SK-N-SH treated with all-trans-retinoic acid at 6 μM for 48 hours (cell line): ENCODE data around the gene ADAP1.

Source experiments
- ATAC-seq: fragments of 200-7000 bp; cut with Tn5 transposase; 3 replicates; pipeline ENCODE4 v1.9.1; 2020; ENCODE audit warnings: mild to moderate bottlenecking, moderate library complexity
- ARNTL ChIP-seq: fragments of 450-650 bp; formaldehyde crosslinking; IDR thresholded peaks from 2 replicates; pipeline ENCODE4 v1.5.0; 2020; ENCODE audit warnings: low read depth, mild to moderate bottlenecking, moderate library complexity, borderline replicate concordance
- CREB5 ChIP-seq: fragments of 250-450 bp; sonication (Bioruptor Pico); IDR thresholded peaks from 2 replicates; pipeline ENCODE4 v1.5.1; 2020; ENCODE audit warnings: low read depth, mild to moderate bottlenecking, moderate library complexity
- CSDC2 ChIP-seq: fragments of 250-450 bp; sonication (Bioruptor Pico); IDR thresholded peaks from 2 replicates; pipeline ENCODE4 v1.5.0; 2020; ENCODE audit warnings: mild to moderate bottlenecking, moderate library complexity
- ESRRG ChIP-seq: fragments of 250-450 bp; sonication (Bioruptor Pico); IDR thresholded peaks from 2 replicates; pipeline ENCODE4 v1.6.1; 2021; ENCODE audit warnings: mild to moderate bottlenecking
- GLIS3 ChIP-seq: fragments of 250-450 bp; sonication (Bioruptor Pico); IDR thresholded peaks from 2 replicates; pipeline ENCODE4 v1.5.0; 2020; ENCODE audit warnings: mild to moderate bottlenecking, moderate library complexity
- ISL1 ChIP-seq: fragments of 250-450 bp; sonication (Bioruptor Pico); IDR thresholded peaks from 2 replicates; pipeline ENCODE4 v2.1.2; 2022; ENCODE audit warnings: mild to moderate bottlenecking, moderate library complexity
- OSR1 ChIP-seq: fragments of 250-450 bp; sonication (Bioruptor Pico); IDR thresholded peaks from 2 replicates; pipeline ENCODE4 v1.8.0; 2022; ENCODE audit warnings: moderate library complexity, mild to moderate bottlenecking, inconsistent platforms
- PPARA ChIP-seq: fragments of 250-450 bp; sonication (Bioruptor Pico); IDR thresholded peaks from 2 replicates; pipeline ENCODE4 v1.5.0; 2020; ENCODE audit warnings: mild to moderate bottlenecking, borderline replicate concordance
- SNAI2 ChIP-seq: fragments of 250-450 bp; sonication (Bioruptor Pico); IDR thresholded peaks from 2 replicates; pipeline ENCODE4 v1.5.0; 2020; ENCODE audit warnings: mild to moderate bottlenecking, moderate library complexity
- TOX ChIP-seq: fragments of 250-450 bp; sonication (Bioruptor Pico); IDR thresholded peaks from 2 replicates; pipeline ENCODE4 v1.8.0; 2021; ENCODE audit warnings: mild to moderate bottlenecking, moderate library complexity, borderline replicate concordance
- TSHZ2 ChIP-seq: fragments of 250-450 bp; sonication (Bioruptor Pico); IDR thresholded peaks from 2 replicates; pipeline ENCODE4 v1.5.0; 2020; ENCODE audit warnings: mild to moderate bottlenecking, moderate library complexity
- ZC3H10 ChIP-seq: fragments of 250-450 bp; sonication (Bioruptor Pico); IDR thresholded peaks from 2 replicates; pipeline ENCODE4 v1.5.1; 2021; ENCODE audit warnings: mild to moderate bottlenecking, moderate library complexity
- ZFP3 ChIP-seq: fragments of 250-450 bp; sonication (Bioruptor Pico); IDR thresholded peaks from 2 replicates; pipeline ENCODE4 v1.5.0; 2020; ENCODE audit warnings: mild to moderate bottlenecking, moderate library complexity
- ZFP30 ChIP-seq: fragments of 450-650 bp; formaldehyde crosslinking; IDR thresholded peaks from 2 replicates; pipeline ENCODE4 v1.5.0; 2022; ENCODE audit warnings: mild to moderate bottlenecking, moderate library complexity
- ZNF565 ChIP-seq: fragments of 450-650 bp; formaldehyde crosslinking; conservative IDR thresholded peaks from 2 replicates; pipeline ENCODE4 v1.5.0; 2020; ENCODE audit warnings: low read depth, mild to moderate bottlenecking, moderate library complexity
- TF ChIP-seq, protein P1 (sequence below): fragments of 250-450 bp; sonication (Bioruptor Pico); IDR thresholded peaks from 2 replicates; pipeline ENCODE4 v1.8.0; 2020; ENCODE audit warnings: mild to moderate bottlenecking, moderate library complexity, borderline replicate concordance
- TF ChIP-seq, protein P2 (sequence below): fragments of 250-450 bp; sonication (Bioruptor Pico); IDR thresholded peaks from 2 replicates; pipeline ENCODE4 v1.5.1; 2021; ENCODE audit warnings: mild to moderate bottlenecking, moderate library complexity

The ADAP1 gene

GRCh38 chr7:949021-949934 is 5.2 kb downstream of the ADAP1 start:
- no peak for ATAC-seq
- no peak for TF ChIP-seq CREB5

DNA sequence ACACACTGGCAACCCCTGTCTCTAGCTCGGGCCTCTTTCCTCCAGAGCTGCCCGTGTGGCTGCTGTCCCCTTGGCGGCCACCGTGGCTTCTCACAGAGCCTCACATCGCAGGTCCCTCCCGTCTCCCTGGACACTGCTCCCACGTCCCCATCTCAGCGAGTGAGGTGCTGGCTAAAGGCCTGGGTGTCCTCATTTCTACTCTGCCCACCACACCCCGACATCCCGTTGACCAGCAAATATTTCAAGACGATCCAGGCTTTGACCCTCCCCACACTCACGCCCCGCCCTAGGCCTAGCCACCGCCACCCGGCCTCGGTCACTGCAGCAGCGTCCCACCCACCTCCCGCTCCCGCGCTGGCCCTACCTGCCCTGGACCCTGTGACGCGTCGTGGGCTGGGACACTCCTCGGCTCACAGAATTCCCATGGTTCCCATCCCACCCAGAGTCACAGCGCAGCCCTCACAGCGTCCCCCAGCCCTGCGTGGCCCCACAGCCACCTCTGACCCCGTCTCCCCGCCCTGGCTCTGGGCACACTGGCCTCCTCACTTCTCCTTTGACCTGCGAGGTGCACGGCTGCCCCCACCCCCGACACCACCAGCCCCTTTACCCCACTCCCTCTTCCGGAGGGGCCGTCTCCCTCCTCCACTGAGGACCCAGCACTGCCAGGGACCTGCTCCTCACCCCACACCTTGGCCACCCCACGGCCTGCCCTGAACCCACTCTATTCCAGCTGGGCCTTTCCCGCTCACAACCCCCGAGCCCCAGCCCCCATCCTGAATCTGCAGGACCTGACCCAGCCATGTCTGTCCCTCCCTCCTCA is 6.9 kb downstream of the ADAP1 start:
- TF ChIP-seq GLIS3 (CRISPR knock-in tag) (no peak), ZNF565 (CRISPR knock-in tag) (no peak), ARNTL (CRISPR knock-in tag) (no peak)
- no peak for ATAC-seq

DNA sequence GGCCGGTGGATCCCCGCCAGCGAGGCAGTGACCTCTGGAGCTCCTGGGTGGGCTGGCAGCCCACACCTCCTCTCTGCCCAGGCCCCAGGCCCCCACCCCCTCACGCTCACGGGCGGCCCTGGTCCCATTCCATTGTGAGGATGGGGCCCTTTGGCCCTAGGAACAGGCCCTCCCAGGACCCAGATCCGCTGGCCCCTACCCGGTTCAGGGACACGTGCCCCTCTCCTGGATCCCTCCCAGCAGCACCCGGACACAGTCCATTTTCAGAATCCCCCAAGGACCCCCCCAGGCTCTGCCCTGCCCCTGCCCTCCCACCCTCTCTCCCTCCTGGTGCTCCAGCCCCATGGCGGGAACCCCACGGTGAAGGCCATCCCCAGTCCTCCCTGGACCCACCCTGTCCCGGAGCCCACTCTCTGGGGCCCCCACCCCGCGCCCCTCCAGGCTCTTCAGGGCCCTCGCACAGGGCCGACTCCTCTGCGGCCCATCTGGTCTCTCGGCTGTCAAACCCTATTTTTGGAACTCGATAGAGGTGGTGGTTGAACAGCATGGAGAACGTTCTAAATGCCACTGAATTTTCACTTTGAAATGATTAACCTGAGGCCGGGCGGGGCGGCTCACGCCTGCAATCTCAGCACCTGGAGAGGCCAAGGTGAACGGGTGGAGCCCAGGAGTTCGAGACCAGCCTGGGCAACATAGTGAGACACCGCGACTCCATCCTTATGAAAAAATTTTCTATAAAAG is 8.1 kb downstream of the ADAP1 start:
- TF ChIP-seq TSHZ2 (CRISPR knock-in tag) (no peak), ZNF565 (CRISPR knock-in tag) (no peak), CREB5 (no peak), ZFP30 (CRISPR knock-in tag) (no peak), ZC3H10 (CRISPR knock-in tag) (no peak), PPARA (no peak), ISL1 (no peak), ESRRG (no peak), CSDC2 (CRISPR knock-in tag) (no peak), OSR1 (CRISPR knock-in tag) (no peak), SNAI2 (no peak)
- TF ChIP-seq, all 23 proteins: peak for 0
- no peak for ATAC-seq

DNA sequence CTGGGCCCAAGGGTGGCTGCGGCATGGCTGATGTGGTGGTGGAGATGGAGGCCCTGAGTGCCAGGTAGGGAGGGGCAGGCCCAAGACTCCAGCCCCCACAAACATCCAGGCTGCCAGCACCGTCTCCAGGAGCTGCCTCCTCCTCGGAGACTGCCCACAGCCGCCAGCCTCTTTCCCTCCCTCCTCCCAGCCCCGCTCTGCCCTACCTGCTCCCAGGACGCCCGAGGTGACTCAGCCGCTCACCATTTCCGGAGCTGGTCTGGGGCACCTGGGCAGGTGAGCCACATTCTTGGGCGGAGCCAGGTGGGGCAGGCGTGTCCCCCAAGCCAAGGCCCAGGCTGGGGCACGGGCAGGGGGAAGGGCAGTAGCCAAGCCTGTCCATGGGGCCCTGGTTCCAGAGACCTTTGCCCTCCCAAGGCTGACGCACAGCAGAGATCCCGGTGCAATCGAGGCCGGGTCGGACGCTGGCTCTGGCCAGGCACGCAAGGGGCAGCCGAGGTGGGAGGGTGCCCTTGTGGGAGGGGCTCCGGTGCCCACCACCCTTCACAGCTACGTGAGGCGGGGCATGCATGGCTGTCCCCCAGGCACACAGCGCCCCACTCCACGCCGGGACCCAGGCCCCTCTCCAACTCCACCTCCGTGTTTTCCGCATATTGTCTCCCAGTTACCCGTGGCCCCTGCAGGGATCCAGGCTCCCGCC is 8.8 kb downstream of the ADAP1 start:
- TF ChIP-seq TSHZ2 (CRISPR knock-in tag) (no peak), ZNF565 (CRISPR knock-in tag) (no peak)

DNA sequence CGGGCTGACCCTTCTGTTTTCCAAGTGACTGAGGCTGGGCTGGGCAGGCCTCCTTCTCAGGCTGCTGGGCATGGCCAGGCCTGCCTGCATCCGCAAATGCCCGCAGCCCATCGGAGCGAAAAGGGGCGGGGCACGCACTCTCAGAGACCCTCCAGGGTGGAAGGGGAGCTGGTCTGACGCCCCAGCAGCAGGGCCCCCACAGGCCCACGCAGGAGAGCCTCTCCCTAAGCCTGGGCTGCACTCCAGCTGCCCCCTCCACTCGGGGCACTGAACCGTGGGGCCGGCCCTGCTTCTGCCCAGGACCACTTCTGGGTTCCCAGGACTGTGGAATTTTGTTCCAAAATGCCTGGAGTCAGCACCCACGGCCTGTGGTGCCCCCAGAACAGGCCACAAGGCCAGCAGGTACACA is 9.3 kb downstream of the ADAP1 start:
- ATAC-seq = peak; percentile 10; the same call in 1 of the 3 replicates
- TF ChIP-seq TOX (CRISPR knock-in tag) (no peak), CSDC2 (CRISPR knock-in tag) (no peak), OSR1 (CRISPR knock-in tag) (no peak), PPARA (no peak), GLIS3 (CRISPR knock-in tag) (no peak), SNAI2 (no peak), ZFP3 (CRISPR knock-in tag) (no peak), ZNF565 (CRISPR knock-in tag) (no peak), ZC3H10 (CRISPR knock-in tag) (no peak), ZFP30 (CRISPR knock-in tag) (no peak), ARNTL (CRISPR knock-in tag) (no peak)
- TF ChIP-seq, protein P1, sequence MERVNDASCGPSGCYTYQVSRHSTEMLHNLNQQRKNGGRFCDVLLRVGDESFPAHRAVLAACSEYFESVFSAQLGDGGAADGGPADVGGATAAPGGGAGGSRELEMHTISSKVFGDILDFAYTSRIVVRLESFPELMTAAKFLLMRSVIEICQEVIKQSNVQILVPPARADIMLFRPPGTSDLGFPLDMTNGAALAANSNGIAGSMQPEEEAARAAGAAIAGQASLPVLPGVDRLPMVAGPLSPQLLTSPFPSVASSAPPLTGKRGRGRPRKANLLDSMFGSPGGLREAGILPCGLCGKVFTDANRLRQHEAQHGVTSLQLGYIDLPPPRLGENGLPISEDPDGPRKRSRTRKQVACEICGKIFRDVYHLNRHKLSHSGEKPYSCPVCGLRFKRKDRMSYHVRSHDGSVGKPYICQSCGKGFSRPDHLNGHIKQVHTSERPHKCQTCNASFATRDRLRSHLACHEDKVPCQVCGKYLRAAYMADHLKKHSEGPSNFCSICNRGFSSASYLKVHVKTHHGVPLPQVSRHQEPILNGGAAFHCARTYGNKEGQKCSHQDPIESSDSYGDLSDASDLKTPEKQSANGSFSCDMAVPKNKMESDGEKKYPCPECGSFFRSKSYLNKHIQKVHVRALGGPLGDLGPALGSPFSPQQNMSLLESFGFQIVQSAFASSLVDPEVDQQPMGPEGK (CRISPR knock-in tag) = no peak
- TF ChIP-seq, protein P2, sequence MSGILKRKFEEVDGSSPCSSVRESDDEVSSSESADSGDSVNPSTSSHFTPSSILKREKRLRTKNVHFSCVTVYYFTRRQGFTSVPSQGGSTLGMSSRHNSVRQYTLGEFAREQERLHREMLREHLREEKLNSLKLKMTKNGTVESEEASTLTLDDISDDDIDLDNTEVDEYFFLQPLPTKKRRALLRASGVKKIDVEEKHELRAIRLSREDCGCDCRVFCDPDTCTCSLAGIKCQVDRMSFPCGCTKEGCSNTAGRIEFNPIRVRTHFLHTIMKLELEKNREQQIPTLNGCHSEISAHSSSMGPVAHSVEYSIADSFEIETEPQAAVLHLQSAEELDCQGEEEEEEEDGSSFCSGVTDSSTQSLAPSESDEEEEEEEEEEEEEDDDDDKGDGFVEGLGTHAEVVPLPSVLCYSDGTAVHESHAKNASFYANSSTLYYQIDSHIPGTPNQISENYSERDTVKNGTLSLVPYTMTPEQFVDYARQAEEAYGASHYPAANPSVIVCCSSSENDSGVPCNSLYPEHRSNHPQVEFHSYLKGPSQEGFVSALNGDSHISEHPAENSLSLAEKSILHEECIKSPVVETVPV (CRISPR knock-in tag) = no peak

More for the DNA sequence above, 8.8 kb downstream of the ADAP1 start:
- no peak; the same call in 2 of the 3 replicates for ATAC-seq
